BLaER1 (cell line): ENCODE data around the gene TXNDC8.

ENCODE experiments used
- H3K27ac ChIP-seq: shearing (Covaris generic); formaldehyde crosslinking; 2 replicates; pipeline ENCODE4 v1.8.1; 2022
- H3K27me3 ChIP-seq: shearing (Covaris generic); formaldehyde crosslinking; 2 replicates; pipeline ENCODE4 v1.8.1; 2022
- H3K36me3 ChIP-seq: shearing (Covaris generic); formaldehyde crosslinking; 2 replicates; pipeline ENCODE4 v1.8.1; 2022
- H3K4me1 ChIP-seq: shearing (Covaris generic); formaldehyde crosslinking; 2 replicates; pipeline ENCODE4 v1.8.1; 2022
- H3K4me2 ChIP-seq: shearing (Covaris generic); formaldehyde crosslinking; 2 replicates; pipeline ENCODE4 v1.8.1; 2022
- H3K4me3 ChIP-seq: shearing (Covaris generic); formaldehyde crosslinking; 2 replicates; pipeline ENCODE4 v1.8.1; 2022
- H3K9ac ChIP-seq: shearing (Covaris generic); formaldehyde crosslinking; 2 replicates; pipeline ENCODE4 v1.8.1; 2022
- H3K9me3 ChIP-seq: shearing (Covaris generic); formaldehyde crosslinking; 2 replicates; pipeline ENCODE4 v1.8.1; 2022
- H4K20me1 ChIP-seq: shearing (Covaris generic); formaldehyde crosslinking; 2 replicates; pipeline ENCODE4 v1.8.1; 2022
- Cebpa-rat ChIP-seq: shearing (Covaris generic); IDR thresholded peaks from 2 replicates; pipeline ENCODE4 v1.8.1; 2022

TXNDC8 gene

DNA sequence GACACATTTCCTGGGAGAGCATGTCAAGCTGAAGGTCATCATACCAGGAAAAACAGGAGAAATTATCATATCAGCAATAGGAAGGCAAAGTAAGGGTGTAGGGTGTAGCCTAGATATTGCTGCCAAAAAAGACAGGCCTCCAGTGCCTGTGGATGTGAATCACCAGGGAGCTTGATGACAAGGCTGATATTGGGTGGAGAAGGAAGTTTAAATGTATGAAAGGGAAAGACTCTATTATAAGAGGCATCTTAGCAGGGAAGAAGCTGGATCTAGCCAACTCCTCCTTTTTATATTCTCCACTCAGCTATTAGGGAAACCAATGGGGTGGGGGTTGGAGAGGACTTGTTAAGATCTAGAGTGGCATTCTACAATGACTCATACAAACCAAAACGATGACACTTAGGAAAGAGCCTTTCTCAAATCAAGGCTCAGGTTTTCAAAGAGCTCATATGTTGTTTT lies 13.4 kb upstream of the TXNDC8 start:
- H3K9me3 ChIP-seq, result no peaks in the 10 kb centered on the region
- H3K27me3 ChIP-seq, result no peaks in the 10 kb centered on the region
- no peaks in the 10 kb centered on the region for H3K4me1 ChIP-seq
- TF ChIP-seq Cebpa-rat, result no peak
- no peak overlapping the region for H3K4me2 ChIP-seq
- H3K4me3 ChIP-seq, result no peak overlapping the region
- no peak overlapping the region for H3K27ac ChIP-seq
- no peaks in the 10 kb centered on the region for H3K36me3 ChIP-seq
- H4K20me1 ChIP-seq, result no peaks in the 10 kb centered on the region
- H3K9ac ChIP-seq, result no peak overlapping the region

DNA sequence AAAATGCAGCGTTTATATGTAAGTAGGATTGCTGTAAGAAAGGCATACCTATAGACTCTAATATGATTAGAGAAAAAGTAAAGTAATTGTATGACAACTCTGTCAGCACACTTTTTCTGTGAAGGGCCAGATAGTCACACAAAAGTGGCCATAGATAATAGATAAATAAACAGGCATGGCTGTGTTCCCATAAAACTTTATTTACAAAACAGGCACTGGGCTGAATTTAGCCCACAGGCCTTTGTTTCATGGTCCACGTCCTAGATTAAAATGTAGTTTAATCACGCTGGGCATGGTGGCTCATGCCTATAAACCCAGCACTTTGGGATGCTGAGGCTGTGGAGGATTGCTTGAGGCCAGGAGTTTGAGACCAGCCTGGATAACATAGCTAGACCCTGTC lies 8.7 kb upstream of the TXNDC8 start:
- Histone ChIP-seq H3K27ac (no peak overlapping the region), H3K9ac (no peak overlapping the region), H3K9me3 (no peaks in the 10 kb centered on the region), H3K4me2 (no peak overlapping the region), H3K4me3 (no peak overlapping the region), H4K20me1 (no peaks in the 10 kb centered on the region), H3K27me3 (no peaks in the 10 kb centered on the region), H3K4me1 (no peaks in the 10 kb centered on the region), H3K36me3 (no peaks in the 10 kb centered on the region)
- TF ChIP-seq Cebpa-rat, result no peak

DNA sequence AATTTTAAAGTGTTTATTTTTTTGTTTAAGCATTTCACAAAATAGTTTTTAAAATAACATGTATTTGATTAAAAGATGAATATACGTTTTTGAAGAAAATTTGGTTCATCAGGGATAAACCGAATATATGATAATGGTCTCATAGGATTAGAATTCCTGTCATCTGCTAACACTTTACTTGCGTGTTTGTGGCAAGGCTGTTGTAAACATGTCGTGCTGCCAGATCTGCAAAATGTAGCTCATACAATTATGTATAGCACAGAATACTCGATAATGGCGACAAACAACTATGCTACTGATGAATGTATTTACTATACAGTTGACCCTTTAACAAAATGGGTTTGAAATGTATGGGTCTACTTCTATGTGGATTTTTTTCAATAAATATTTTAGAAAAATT lies 7.2 kb upstream of the TXNDC8 start:
- TF ChIP-seq Cebpa-rat, result no peak
- H3K36me3 ChIP-seq, result no peaks in the 10 kb centered on the region
- no peak overlapping the region for H3K27ac ChIP-seq

DNA sequence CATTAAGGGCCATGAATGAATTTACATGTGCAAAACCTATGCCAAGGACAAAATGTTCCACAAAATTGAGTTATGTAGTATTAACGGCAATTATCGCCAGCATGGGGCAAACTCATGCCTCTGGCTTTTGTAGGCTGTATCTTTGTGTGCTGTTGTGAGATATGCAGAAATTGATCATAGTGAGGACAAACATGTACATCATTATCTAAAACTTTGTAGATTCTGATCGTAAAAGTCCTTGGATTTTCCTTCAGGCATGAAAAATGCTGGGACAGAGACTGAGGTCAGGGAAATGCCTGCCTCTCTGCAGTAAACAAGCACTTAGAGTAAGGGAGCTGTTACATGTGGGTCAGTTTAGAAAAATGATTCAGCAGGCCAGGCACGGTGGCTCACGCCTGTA lies 5.9 kb upstream of the TXNDC8 start:
- no peak overlapping the region for H3K4me3 ChIP-seq
- H4K20me1 ChIP-seq, result no peaks in the 10 kb centered on the region
- H3K27ac ChIP-seq, result no peak overlapping the region
- no peak overlapping the region for H3K4me2 ChIP-seq
- no peak for TF ChIP-seq Cebpa-rat
- no peaks in the 10 kb centered on the region for H3K4me1 ChIP-seq
- H3K36me3 ChIP-seq, result no peaks in the 10 kb centered on the region
- H3K27me3 ChIP-seq, result no peaks in the 10 kb centered on the region
- no peaks in the 10 kb centered on the region for H3K9me3 ChIP-seq
- no peak overlapping the region for H3K9ac ChIP-seq

More for the DNA sequence above, 7.2 kb upstream of the TXNDC8 start:
- no peak overlapping the region for H3K4me3 ChIP-seq
- no peaks in the 10 kb centered on the region for H3K27me3 ChIP-seq
- H3K9ac ChIP-seq, result no peak overlapping the region
- H3K9me3 ChIP-seq, result no peaks in the 10 kb centered on the region
- no peaks in the 10 kb centered on the region for H3K4me1 ChIP-seq
- H4K20me1 ChIP-seq, result no peaks in the 10 kb centered on the region
- H3K4me2 ChIP-seq, result no peak overlapping the region

DNA sequence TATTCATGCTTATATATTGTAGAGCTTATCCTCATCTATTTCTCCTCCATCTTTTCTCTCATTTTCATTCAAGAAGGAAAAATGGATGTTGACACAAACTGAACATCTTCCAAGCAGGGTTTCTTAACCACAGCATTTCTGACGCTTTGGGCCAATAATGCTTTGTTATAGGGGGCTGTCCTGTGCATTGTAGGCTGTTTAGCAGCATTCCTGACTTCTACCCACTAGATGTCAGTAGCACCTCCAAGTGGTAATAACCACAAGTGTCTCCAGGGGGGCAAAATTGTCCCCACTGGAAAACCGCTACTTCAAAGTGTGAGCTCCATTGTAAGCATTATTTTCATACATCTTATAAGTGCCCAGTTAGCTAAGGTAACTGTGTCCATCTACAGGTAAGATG lies 2.6 kb upstream of the TXNDC8 start:
- no peaks in the 10 kb centered on the region for H3K27me3 ChIP-seq
- no peaks in the 10 kb centered on the region for H3K36me3 ChIP-seq
- no peak overlapping the region for H3K4me3 ChIP-seq
- H4K20me1 ChIP-seq, result no peaks in the 10 kb centered on the region
- no peak for TF ChIP-seq Cebpa-rat
- H3K4me1 ChIP-seq, result no peaks in the 10 kb centered on the region
- no peak overlapping the region for H3K9ac ChIP-seq
- H3K27ac ChIP-seq, result no peak overlapping the region
- H3K4me2 ChIP-seq, result no peak overlapping the region
- no peaks in the 10 kb centered on the region for H3K9me3 ChIP-seq

DNA sequence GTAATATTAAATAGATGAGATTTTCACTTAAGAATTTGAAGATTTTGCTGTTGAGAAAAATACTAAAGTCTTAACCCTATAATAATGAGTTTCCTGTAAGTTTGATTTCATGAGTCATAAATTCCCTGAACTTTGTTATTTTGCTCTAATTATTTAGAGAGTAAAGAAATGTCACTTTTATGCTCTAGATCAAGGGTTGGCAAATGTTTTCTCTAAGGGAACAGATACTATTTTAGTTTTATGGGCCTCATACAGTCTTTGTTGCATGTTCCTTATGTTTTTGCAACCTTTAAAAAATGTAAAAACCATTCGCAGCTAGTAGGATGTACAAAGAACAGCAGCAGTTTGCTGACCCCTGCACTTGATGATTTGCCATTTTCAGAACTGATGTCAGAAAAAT lies 480 bp upstream of the TXNDC8 start:
- Histone ChIP-seq H4K20me1 (no peaks in the 10 kb centered on the region), H3K9ac (no peak overlapping the region), H3K27me3 (no peaks in the 10 kb centered on the region), H3K9me3 (no peaks in the 10 kb centered on the region), H3K4me3 (no peak overlapping the region), H3K4me2 (no peak overlapping the region), H3K27ac (no peak overlapping the region), H3K36me3 (no peaks in the 10 kb centered on the region), H3K4me1 (no peaks in the 10 kb centered on the region)
- no peak for TF ChIP-seq Cebpa-rat

DNA sequence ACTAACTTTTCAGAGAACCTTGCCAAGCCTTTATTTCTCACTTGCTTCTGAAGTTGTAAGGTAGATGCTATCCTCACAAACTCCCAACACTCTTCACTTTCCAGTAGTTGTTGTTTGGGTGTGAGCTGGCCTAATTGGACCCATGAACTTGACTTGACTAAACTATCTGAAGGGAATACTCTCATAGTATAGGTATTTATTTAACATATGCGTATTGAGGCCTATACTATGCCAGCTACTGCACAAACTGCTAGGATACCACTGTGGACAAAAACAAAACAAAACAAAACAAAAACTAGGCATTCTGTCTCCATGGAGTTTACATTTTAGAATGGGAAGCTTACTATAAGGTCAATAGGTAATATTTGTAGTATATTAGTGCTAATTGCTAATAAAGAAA lies 1.3 kb downstream of the TXNDC8 start:
- no peaks in the 10 kb centered on the region for H4K20me1 ChIP-seq
- H3K27ac ChIP-seq, result no peak overlapping the region
- no peaks in the 10 kb centered on the region for H3K9me3 ChIP-seq
- H3K4me3 ChIP-seq, result no peak overlapping the region
- H3K9ac ChIP-seq, result no peak overlapping the region
- H3K27me3 ChIP-seq, result no peaks in the 10 kb centered on the region
- no peak for TF ChIP-seq Cebpa-rat
- H3K4me1 ChIP-seq, result no peaks in the 10 kb centered on the region
- H3K4me2 ChIP-seq, result no peak overlapping the region
- no peaks in the 10 kb centered on the region for H3K36me3 ChIP-seq

DNA sequence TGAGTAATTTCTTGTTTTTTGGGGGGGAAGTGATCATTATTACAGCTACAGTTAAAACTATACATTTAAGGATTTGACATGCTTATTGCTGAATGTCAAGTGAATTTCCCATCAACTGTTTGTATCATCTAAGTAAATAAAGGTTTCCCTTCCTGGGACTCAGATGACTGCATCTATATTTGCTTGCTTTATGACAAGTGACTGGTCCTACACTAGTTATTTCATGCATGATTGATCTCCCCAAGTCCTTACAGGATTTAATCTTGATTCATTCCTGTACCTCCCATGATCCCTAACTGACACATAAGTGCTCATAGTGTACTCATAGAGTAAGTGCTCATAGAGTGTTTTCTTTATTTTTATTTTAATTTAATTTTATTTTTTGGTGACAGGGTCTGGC lies 2.8 kb downstream of the TXNDC8 start:
- Histone ChIP-seq H3K27me3 (no peaks in the 10 kb centered on the region), H3K9ac (no peak overlapping the region), H3K4me2 (no peak overlapping the region), H3K4me1 (no peaks in the 10 kb centered on the region), H4K20me1 (no peaks in the 10 kb centered on the region), H3K9me3 (no peaks in the 10 kb centered on the region), H3K36me3 (no peaks in the 10 kb centered on the region), H3K4me3 (no peak overlapping the region), H3K27ac (no peak overlapping the region)
- no peak for TF ChIP-seq Cebpa-rat

DNA sequence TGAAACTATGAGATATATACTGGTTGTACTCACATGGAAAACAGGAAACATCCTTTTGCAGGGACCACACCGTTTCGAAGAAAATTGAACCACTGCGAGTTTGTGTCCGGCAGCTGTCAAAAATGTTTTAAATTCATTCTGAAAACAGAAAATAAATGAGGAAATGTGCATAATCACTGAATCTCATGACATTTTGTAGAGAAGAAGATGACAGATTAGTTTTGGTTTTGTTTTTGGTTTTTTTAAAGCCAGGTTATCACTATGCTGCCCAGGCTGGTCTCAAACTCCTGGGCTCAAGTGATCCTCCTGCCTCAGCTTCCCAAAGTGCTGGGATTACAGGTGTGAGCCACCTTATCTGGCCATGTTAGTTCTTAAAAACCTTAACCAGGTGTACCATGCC lies 3.5 kb downstream of the TXNDC8 start:
- Histone ChIP-seq H3K27me3 (no peaks in the 10 kb centered on the region), H4K20me1 (no peaks in the 10 kb centered on the region), H3K9me3 (no peaks in the 10 kb centered on the region), H3K9ac (no peak overlapping the region), H3K4me3 (no peak overlapping the region), H3K4me1 (no peaks in the 10 kb centered on the region), H3K27ac (no peak overlapping the region), H3K36me3 (no peaks in the 10 kb centered on the region), H3K4me2 (no peak overlapping the region)
- TF ChIP-seq Cebpa-rat, result no peak

DNA sequence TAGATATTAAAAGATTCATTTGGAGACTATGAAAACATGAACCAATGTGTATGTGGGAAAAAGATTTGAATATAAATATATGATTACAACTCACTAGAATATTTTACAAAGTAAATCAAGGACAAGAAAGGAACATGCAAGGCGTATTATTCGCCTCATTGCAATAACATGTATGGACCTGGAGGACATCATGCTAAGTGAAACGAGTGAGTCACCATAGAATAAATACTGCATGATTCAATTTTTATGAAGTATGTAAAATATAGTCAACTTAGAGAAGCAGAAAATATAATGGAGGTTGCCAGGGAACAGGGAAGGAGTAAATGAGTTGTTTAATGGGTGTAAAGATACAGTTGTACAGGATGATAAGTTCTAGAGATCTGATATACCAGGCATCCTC lies 4.9 kb downstream of the TXNDC8 start:
- Histone ChIP-seq H3K27me3 (no peaks in the 10 kb centered on the region), H3K36me3 (no peaks in the 10 kb centered on the region), H3K4me3 (no peak overlapping the region), H4K20me1 (no peaks in the 10 kb centered on the region), H3K27ac (no peak overlapping the region), H3K4me2 (no peak overlapping the region), H3K9ac (no peak overlapping the region), H3K4me1 (no peaks in the 10 kb centered on the region), H3K9me3 (no peaks in the 10 kb centered on the region)
- no peak for TF ChIP-seq Cebpa-rat

DNA sequence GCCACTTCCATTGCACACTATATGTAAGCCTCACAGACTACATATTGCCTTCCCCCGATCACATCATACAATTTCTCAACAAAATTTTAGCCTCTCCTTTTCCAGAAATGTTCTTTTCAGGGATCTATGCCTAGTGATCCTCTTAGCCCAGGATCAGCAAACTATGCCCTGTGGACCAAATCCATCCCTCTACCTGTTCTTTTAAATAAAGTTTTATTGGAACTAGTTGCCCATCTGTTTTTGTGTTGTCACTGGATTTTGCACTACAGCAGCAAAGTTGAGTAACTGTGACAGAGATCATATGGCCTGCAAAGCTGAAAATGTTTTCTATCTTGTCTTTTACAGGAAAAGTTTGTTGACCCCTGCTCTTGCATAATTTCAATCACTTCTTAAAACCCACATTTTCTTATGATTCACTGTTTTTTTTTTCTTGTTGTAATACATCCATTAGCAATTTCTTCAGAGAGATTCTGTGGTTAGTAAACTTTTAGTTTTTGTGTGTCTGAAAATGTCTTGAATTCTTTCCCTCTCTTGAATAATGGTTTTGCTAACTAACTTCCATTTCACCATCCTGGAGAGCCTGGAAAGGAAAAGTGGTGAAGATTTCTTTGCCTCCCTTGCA lies 7.1 kb downstream of the TXNDC8 start:
- Histone ChIP-seq H3K9ac (no peak overlapping the region), H3K4me3 (no peak overlapping the region), H4K20me1 (no peaks in the 10 kb centered on the region), H3K27me3 (no peaks in the 10 kb centered on the region), H3K4me2 (no peak overlapping the region), H3K27ac (no peak overlapping the region), H3K36me3 (no peaks in the 10 kb centered on the region), H3K4me1 (no peaks in the 10 kb centered on the region), H3K9me3 (no peaks in the 10 kb centered on the region)
- no peak for TF ChIP-seq Cebpa-rat
